Hematopoietic multipotent progenitor cell treated with erythropoietin and hydrocortisone succinate and interleukin-3 and kit ligand, for 6 days (in vitro differentiated cells): ENCODE data around the gene PCDHGB6.
"Not testable (repeated sequence)": the region's sequence is repeated elsewhere in the genome, so short reads cannot be mapped to it uniquely, and the experiment has no call there.

Experiments used
- DNase-seq: peaks from one replicate; pipeline ENCODE4 v3.0.0-alpha.2; 2015

The PCDHGB6 gene

DNA sequence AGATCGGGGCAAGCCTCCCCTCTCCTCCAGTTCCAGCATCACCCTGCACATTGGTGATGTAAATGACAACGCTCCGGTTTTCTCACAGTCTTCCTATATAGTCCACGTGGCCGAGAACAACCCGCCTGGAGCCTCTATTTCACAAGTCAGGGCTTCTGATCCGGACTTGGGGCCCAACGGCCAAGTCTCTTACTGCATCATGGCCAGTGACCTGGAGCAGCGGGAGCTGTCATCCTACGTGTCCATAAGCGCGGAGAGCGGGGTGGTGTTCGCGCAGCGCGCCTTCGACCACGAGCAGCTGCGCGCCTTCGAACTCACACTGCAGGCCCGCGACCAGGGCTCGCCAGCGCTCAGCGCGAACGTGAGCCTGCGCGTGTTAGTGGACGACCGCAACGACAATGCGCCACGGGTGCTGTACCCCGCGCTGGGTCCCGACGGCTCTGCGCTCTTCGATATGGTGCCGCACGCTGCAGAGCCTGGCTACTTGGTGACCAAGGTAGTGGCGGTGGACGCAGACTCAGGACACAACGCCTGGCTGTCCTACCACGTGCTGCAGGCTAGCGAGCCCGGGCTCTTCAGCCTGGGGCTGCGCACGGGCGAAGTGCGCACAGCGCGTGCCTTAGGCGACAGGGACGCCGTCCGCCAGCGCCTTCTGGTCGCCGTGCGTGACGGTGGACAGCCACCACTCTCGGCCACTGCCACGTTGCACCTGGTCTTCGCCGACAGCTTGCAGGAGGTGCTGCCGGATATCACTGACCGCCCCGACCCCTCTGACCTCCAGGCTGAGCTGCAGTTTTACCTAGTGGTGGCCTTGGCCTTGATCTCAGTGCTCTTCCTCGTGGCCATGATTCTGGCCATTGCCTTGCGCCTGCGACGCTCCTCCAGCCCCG is 18.4 kb upstream of the PCDHGB6 start:
- DNase-seq, result no peak

DNA sequence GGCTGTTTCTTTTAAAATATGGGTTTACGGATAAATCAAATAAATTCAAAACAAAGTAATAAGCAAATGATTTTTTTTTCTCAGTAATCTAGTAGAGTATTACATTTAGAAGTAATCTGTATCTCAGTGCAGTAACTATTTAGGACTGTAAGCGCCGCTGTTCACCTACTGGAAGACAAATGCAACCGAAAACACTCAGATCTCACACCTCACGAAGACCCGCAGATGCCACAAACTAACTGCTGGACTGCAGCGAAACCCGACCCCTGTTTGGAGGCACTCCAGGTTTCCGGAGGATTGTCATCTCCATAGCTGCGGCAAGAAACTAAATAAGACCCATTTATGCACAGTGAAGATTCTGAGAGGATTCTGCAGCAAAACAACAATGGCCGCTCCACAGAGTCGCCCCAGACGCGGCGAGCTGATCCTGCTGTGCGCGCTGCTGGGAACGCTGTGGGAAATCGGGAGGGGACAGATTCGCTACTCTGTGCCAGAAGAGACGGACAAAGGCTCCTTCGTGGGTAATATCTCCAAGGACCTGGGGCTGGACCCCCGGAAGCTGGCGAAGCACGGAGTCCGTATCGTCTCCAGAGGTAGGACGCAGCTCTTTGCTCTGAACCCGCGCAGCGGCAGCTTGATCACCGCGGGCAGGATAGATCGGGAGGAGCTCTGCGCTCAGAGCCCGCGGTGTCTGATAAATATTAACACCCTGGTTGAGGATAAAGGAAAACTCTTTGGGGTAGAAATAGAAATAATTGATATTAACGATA is 15.2 kb upstream of the PCDHGB6 start, which contains the start of gene PCDHGA8:
Gene PCDHGA8 (plus strand): TSS at position 205 of the 770 bp plus-strand sequence. CDS start 181 bp downstream, at position 386.
- DNase-seq, result no peak

DNA sequence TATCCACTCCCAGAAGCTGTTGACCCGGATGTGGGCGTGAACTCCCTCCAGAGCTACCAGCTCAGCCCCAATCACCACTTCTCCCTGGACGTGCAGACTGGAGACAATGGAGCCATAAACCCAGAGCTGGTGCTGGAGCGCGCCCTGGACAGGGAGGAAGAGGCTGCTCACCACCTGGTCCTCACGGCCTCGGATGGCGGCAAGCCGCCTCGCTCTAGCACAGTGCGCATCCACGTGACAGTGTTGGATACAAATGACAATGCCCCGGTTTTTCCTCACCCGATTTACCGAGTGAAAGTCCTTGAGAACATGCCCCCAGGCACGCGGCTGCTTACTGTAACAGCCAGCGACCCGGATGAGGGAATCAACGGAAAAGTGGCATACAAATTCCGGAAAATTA is 14.6 kb upstream of the PCDHGB6 start:
- DNase-seq, result no peak

DNA sequence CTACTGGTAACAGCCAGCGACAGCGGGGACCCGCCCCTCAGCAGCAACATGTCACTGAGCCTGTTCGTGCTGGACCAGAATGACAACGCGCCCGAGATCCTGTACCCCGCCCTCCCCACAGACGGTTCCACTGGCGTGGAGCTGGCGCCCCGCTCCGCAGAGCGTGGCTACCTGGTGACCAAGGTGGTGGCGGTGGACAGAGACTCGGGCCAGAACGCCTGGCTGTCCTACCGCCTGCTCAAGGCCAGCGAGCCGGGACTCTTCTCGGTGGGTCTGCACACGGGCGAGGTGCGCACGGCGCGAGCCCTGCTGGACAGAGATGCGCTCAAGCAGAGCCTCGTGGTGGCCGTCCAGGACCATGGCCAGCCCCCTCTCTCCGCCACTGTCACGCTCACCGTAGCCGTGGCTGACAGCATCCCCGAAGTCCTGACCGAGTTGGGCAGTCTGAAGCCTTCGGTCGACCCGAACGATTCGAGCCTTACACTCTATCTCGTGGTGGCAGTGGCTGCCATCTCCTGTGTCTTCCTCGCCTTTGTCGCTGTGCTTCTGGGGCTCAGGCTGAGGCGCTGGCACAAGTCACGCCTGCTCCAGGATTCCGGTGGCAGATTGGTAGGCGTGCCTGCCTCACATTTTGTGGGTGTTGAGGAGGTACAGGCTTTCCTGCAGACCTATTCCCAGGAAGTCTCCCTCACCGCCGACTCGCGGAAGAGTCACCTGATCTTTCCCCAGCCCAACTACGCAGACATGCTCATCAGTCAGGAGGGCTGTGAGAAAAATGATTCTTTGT is 13.2 kb upstream of the PCDHGB6 start:
- DNase-seq, result not testable (repeated sequence)

DNA sequence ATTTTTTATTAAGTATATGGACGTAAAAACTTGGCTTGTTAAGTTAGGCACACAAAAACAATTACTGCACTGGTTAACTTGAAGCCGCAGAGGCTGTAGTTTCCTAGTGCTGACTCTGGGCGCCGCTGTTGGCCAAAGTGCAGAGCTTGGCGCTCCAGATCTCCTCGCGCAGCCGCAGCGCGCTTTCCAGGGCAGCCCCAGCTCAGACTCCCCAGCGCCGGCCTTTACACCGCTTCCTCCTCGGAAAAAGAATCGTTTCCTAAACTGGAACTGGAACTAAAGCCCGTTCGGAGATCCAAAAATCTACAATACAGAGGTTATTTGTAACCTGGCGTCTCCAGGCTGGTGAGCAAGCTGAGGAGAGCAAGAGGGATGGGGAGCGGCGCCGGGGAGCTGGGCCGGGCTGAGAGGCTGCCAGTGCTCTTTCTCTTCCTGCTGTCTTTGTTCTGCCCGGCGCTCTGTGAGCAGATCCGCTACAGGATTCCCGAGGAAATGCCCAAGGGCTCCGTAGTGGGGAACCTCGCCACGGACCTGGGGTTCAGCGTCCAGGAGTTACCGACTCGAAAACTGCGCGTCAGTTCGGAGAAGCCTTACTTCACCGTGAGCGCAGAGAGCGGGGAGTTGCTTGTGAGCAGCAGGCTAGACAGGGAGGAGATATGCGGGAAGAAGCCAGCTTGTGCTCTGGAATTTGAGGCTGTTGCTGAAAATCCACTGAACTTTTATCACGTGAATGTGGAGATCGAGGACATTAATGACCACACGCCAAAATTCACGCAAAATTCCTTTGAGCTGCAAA is 9.9 kb upstream of the PCDHGB6 start, which contains the start of gene PCDHGB5:
Gene PCDHGB5 (plus strand): TSS at position 192 of the 796 bp plus-strand sequence. CDS start 181 bp downstream, at position 373.
- peak; percentile 42 for DNase-seq

DNA sequence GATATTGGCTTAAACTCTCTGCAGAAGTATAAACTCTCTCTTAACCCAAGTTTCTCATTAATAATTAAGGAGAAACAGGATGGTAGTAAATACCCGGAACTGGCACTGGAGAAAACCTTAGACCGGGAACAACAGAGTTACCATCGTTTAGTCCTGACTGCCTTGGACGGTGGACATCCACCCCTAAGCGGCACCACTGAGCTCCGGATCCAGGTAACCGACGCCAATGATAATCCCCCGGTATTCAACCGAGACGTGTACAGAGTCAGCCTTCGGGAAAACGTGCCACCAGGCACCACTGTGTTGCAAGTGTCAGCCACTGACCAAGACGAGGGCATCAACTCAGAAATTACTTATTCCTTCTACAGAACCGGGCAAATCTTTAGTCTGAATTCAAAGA is 9.2 kb upstream of the PCDHGB6 start:
- DNase-seq, result no peak

DNA sequence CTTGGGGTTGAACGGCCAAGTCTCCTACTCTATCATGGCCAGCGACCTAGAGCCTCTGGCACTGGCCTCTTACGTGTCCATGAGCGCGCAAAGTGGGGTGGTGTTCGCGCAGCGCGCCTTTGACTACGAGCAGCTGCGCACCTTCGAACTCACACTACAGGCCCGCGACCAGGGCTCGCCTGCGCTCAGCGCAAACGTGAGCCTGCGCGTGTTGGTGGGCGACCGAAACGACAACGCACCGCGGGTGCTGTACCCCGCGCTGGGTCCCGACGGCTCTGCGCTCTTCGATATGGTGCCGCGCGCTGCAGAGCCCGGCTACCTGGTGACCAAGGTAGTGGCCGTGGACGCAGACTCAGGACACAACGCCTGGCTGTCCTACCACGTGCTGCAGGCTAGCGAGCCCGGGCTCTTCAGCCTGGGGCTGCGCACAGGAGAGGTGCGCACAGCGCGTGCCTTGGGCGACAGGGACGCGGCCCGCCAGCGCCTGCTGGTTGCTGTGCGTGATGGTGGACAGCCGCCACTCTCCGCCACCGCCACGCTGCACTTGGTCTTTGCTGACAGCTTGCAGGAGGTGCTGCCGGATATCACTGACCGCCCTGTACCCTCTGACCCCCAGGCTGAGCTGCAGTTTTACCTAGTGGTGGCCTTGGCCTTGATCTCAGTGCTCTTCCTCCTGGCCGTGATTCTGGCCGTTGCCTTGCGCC is 8.1 kb upstream of the PCDHGB6 start:
- DNase-seq, result no peak

DNA sequence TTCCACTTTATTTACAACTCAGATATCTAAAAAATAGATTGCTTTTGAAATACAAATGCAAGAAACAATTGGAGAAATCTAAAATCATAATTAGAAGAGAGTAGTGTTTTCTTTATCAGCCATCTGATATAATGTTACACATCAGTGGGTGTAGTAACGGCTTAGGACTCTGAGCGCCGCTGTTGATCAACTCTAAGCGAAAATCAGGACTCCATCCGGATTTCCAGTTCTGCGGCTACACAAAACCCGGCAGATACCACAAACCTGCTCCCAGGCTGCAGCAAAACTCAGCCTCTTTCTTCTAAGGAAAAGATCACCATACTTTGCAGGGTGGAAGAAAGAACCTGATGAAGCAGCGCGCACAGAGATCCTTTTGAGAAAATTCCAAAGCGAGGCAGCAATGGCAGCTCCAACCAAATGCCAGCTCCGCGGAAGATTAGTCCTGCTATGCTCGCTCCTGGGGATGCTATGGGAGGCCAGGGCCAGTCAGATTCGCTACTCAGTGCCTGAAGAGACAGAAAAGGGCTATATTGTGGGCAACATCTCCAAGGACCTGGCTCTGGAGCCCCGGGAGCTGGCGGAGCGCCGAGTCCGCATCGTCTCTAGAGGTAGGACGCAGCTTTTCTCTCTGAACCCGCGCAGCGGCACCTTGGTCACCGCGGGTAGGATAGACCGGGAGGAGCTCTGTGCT is 5.1 kb upstream of the PCDHGB6 start, which contains the start of gene PCDHGA9:
Gene PCDHGA9 (plus strand): TSS at position 226 of the 691 bp plus-strand sequence. CDS start 175 bp downstream, at position 401.
- DNase-seq, result peak; percentile 45

DNA sequence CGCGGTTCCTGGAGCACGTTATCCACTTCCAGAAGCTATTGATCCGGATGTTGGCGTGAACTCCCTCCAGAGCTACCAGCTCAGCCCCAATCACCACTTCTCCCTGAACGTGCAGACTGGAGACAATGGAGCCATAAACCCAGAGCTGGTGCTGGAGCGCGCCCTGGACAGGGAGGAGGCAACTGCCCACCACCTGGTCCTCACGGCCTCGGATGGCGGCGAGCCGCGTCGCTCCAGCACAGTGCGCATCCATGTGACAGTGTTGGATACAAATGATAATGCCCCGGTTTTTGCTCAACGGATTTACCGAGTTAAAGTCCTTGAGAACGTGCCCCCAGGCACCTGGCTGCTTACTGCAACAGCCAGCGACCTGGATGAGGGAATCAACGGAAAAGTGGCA is 4.4 kb upstream of the PCDHGB6 start:
- DNase-seq, result no peak

DNA sequence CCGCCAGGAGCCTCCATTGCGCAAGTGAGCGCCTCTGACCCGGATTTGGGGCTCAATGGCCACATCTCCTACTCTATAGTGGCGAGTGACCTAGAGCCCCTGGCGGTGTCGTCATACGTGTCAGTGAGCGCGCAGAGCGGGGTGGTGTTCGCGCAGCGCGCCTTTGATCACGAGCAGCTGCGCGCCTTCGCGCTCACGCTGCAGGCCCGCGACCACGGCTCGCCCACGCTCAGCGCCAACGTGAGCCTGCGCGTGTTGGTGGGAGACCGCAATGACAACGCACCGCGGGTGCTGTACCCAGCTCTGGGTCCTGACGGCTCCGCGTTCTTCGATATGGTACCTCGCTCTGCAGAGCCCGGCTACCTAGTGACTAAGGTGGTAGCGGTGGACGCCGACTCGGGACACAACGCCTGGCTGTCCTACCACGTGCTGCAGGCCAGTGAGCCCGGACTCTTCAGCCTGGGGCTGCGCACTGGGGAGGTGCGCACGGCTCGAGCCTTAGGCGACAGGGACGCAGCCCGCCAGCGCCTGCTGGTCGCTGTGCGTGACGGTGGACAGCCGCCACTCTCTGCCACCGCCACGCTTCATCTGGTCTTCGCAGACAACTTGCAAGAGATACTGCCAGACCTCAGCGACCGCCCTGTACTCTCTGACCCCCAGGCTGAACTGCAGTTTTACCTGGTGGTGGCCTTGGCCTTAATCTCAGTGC is 1.9 kb downstream of the PCDHGB6 start:
- no peak for DNase-seq

DNA sequence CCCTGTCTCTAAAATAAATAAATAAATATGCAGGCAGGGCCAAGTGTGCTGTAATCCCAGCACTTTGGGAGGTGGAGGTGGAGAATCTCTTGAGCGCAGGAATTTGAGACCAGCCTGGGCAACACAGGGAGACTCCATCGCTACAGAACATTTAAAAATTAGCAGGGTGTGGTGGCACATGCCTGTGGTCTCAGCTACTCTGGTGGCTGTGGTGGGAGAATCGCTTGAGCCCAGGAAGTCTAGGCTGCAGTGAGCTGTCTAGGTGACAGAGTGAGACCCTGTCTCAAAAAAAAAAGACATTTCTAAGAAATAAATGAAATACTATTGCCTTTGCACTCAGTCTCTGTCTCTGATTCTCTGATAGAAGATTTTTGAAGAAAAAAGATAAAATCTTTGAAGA is 3.8 kb downstream of the PCDHGB6 start:
- no peak for DNase-seq

DNA sequence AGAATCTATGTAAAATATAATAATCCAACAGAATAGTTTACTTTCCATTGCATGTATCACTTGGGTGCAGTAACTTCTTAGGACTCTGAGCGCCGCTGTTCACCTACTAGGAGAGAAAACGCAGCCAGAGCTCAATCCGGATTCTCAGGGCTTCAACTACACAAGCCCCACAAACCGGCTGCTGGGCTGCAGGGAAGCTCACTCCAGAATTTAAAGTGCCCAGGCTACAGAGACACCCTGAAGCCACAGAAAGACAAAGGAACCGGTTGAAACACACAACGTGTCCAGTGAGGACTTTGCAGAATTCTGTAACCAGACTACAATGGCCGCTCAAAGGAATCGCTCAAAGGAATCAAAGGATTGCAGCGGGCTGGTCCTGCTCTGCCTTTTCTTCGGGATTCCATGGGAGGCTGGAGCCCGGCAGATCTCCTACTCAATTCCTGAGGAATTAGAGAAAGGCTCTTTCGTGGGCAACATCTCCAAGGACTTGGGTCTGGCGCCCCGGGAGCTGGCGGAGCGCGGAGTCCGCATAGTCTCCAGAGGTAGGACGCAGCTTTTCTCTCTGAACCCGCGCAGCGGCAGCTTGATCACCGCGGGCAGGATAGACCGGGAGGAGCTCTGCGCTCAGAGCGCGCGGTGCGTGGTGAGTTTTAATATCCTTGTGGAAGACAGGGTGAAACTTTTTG is 5.2 kb downstream of the PCDHGB6 start, which contains the start of gene PCDHGA10:
Gene PCDHGA10 (plus strand): TSS at position 134 of the 686 bp plus-strand sequence. CDS start 189 bp downstream, at position 323.
- DNase-seq, result peak; percentile 86

DNA sequence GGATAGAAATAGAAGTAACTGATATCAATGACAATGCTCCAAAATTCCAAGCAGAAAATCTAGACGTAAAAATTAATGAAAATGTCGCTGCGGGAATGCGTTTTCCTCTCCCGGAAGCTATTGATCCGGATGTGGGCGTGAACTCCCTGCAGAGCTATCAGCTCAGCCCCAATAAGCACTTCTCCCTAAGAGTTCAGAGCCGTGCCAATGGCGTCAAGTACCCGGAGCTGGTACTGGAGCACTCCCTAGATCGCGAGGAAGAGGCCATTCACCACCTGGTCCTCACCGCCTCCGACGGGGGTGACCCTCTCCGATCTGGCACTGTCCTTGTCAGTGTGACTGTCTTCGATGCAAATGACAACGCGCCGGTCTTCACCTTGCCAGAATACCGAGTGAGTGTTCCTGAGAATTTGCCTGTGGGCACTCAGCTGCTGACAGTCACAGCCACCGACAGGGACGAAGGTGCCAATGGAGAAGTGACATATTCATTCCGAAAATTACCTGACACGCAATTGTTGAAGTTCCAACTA is 5.8 kb downstream of the PCDHGB6 start:
- DNase-seq, result no peak

DNA sequence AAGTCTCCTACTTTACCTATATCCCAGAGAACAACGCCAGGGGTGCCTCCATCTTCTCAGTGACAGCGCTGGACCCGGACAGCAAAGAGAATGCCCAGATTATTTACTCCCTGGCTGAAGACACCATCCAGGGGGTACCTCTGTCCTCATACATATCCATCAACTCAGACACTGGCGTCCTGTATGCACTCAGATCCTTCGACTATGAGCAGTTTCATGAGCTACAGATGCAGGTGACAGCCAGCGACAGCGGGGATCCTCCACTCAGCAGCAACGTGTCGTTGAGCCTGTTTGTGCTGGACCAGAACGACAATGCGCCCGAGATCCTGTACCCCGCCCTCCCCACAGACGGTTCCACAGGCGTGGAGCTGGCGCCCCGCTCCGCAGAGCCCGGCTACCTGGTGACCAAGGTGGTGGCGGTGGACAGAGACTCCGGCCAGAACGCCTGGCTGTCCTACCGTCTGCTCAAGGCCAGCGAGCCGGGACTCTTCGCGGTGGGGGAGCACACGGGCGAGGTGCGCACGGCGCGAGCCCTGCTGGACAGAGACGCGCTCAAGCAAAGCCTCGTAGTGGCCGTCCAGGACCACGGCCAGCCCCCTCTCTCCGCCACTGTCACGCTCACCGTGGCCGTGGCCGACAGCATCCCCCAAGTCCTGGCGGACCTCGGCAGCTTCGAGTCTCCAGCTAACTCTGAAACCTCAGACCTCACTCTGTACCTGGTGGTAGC is 6.9 kb downstream of the PCDHGB6 start:
- DNase-seq, result not testable (repeated sequence)

DNA sequence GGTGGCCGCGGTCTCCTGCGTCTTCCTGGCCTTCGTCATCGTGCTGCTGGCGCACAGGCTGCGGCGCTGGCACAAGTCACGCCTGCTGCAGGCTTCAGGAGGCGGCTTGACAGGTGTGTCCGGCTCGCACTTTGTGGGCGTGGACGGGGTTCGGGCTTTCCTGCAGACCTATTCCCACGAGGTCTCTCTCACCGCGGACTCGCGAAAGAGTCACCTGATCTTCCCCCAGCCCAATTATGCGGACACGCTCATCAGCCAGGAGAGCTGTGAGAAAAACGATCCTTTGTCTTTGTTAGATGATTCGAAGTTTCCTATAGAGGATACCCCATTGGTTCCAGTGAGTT is 7.4 kb downstream of the PCDHGB6 start:
- DNase-seq, result not testable (repeated sequence)

DNA sequence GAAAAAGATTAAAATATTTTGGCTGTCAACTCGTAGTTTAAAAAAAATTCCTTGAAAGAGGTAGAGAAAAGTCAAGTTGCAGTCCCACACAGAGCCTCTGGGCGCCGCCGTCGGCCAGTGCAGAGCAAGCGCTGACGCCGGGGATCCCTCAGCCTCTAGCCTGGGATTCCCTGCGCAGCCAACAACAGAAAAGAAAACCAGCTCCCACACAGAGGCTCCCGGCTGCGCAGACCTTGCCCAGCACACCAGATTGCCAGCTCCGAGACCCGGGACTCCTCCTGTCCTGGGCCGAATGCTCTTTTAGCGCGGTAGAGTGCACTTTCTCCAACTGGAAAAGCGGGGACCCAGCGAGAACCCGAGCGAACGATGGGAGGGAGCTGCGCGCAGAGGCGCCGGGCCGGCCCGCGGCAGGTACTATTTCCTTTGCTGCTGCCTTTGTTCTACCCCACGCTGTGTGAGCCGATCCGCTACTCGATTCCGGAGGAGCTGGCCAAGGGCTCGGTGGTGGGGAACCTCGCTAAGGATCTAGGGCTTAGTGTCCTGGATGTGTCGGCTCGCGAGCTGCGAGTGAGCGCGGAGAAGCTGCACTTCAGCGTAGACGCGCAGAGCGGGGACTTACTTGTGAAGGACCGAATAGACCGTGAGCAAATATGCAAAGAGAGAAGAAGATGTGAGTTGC is 9.8 kb downstream of the PCDHGB6 start, which contains the start of gene PCDHGB7:
Gene PCDHGB7 (plus strand): TSS at position 184 of the 679 bp plus-strand sequence. CDS start 183 bp downstream, at position 367.
- peak; percentile 81 for DNase-seq
